HEK293T (cell line): ENCODE data around the gene THAP7.

Experiments used
- ARNT ChIP-seq: fragments of 450-650 bp; IDR thresholded peaks from 2 replicates; pipeline ENCODE4 v1.6.1; 2017; ENCODE audit warnings: mild to moderate bottlenecking
- HDGF ChIP-seq: fragments of 450-650 bp; IDR thresholded peaks from 2 replicates; pipeline ENCODE4 v1.6.1; 2017; ENCODE audit warnings: antibody characterized with exemption, borderline replicate concordance
- SP1 ChIP-seq: fragments of 450-650 bp; IDR thresholded peaks from 2 replicates; pipeline ENCODE4 v1.6.1; 2017

GRCh38 chr22:21000987-21001600, 824 bp downstream of the THAP7 start:
- TF ChIP-seq ARNT (no peak), SP1 (no peak), HDGF (0 out of 2 replicates have a peak, but pooled peaks have one; percentile 21)
